HCT116 (cell line): ENCODE data around the gene WNT8B. TPM values are rescaled to one million over a fixed set of nuclear protein-coding genes. Genes with fewer than 3 reads are reported as not detected.
A peak's percentile ranks its signal among the peaks of the same experiment; 100 is the strongest.

ENCODE experiments used
- ATAC-seq: fragments of 200-7000 bp; cut with Tn5 transposase; 2 replicates; pipeline ENCODE4 v1.9.1; 2020; ENCODE audit warnings: mild to moderate bottlenecking, moderate library complexity
- BruUV-seq: library from RNA; stranded (reverse); fragments of 400-500 nt; replicated peaks from 2 replicates; lab custom pipeline; 2021; lab: Mats Ljungman, UMichigan
- CTCF ChIA-PET: fragments of 300-600 bp; sonication (Branson Sonifier 250); formaldehyde crosslinking; loops from one replicate; lab custom pipeline; 2021; ENCODE audit warnings: antibody characterized with exemption; lab: Charles Lee
- POLR2A ChIA-PET: fragments of 300-600, 350-600 bp; sonication (Branson Sonifier 250); formaldehyde crosslinking; loops from one replicate; lab custom pipeline; 2021; ENCODE audit warnings: antibody characterized with exemption; lab: Charles Lee
- RAD21 ChIA-PET, 2 experiments: fragments of 300-600 bp; sonication (Branson Sonifier 250); formaldehyde crosslinking; loops; one replicate each; lab custom pipeline; 2023; ENCODE audit warnings: low total read pairs in 2 of 2; ENCODE audit not compliant: uncharacterized antibody in 2 of 2, unreplicated experiment in 2 of 2, low non-redundant PET in 1 of 2; lab: Charles Lee
- DNase-seq: peaks from one replicate; pipeline ENCODE4 v3.0.0-alpha.2; 2010; ENCODE audit warnings: low read depth, low spot score
- H2AFZ ChIP-seq: fragments of 200-600 bp; shearing (Covaris generic), sonication (generic); 2 replicates; pipeline ENCODE4 v1.6.1; 2017; ENCODE audit warnings: low read depth, mixed run types, mixed read lengths, antibody characterized with exemption, low read length; ENCODE audit not compliant: poor library complexity, severe bottlenecking
- H3K27ac ChIP-seq: 2 replicates; pipeline ENCODE4 v1.5.1; 2012; ENCODE audit warnings: low read depth, low read length
- H3K27me3 ChIP-seq: fragments of 200-600 bp; sonication (generic); 2 replicates; pipeline ENCODE4 v1.6.1; 2016; ENCODE audit warnings: mixed run types, low read length, mixed read lengths; ENCODE audit not compliant: insufficient read depth
- H3K36me3 ChIP-seq, 2 experiments: fragments of 200-500 bp in 1 of 2; fragments of 200-600 bp in 1 of 2; sonication (Bioruptor generic) in 1 of 2; sonication (generic) in 1 of 2; 2 replicates each; pipeline versions ENCODE4 v1.5.1 to v1.6.1; 2014 to 2016; ENCODE audit warnings: low read length in 2 of 2, inconsistent platforms in 1 of 2, mixed read lengths in 1 of 2, mixed run types in 1 of 2; ENCODE audit not compliant: insufficient read depth in 2 of 2, control insufficient read depth in 1 of 2
- H3K4me1 ChIP-seq, 2 experiments: fragments of 200-600 bp in 1 of 2; sonication (generic) in 1 of 2; 2 replicates each; pipeline versions ENCODE4 v1.5.1 to v1.6.1; 2012 to 2017; ENCODE audit warnings: low read length in 2 of 2, inconsistent platforms in 1 of 2, mild to moderate bottlenecking in 1 of 2, mixed read lengths in 1 of 2, mixed run types in 1 of 2, moderate library complexity in 1 of 2; ENCODE audit not compliant: insufficient read depth in 2 of 2, control insufficient read depth in 1 of 2
- H3K4me2 ChIP-seq: fragments of 200-600 bp; sonication (generic); 2 replicates; pipeline ENCODE4 v1.6.1; 2017; ENCODE audit warnings: mixed run types, low read length, mixed read lengths
- H3K4me3 ChIP-seq, 2 experiments: fragments of 200-600 bp in 1 of 2; sonication (generic) in 1 of 2; replicated peaks in 1 of 2; 2 replicates each; pipeline ENCODE4 v1.5.1; 2011 to 2016; ENCODE audit warnings: low read length in 2 of 2, control low read depth in 1 of 2, low read depth in 1 of 2, mild to moderate bottlenecking in 1 of 2, mixed read lengths in 1 of 2, mixed run types in 1 of 2
- H3K79me2 ChIP-seq: fragments of 200-600 bp; sonication (generic); 2 replicates; pipeline ENCODE4 v1.6.1; 2017; ENCODE audit warnings: mild to moderate bottlenecking, mixed run types, low read length, moderate library complexity, mixed read lengths; ENCODE audit not compliant: insufficient read depth
- H3K9ac ChIP-seq: fragments of 200-600 bp; sonication (generic); 2 replicates; pipeline ENCODE4 v1.6.1; 2016; ENCODE audit warnings: low read length, mixed read lengths
- H3K9me2 ChIP-seq: fragments of 200-600 bp; sonication (generic), shearing (Covaris generic); 2 replicates; pipeline ENCODE4 v1.6.1; 2017; ENCODE audit warnings: mixed run types, mild to moderate bottlenecking, moderate library complexity; ENCODE audit not compliant: insufficient read depth
- H3K9me3 ChIP-seq, 2 experiments: fragments of 200-500 bp in 1 of 2; fragments of 200-600 bp in 1 of 2; sonication (Bioruptor generic) in 1 of 2; sonication (generic) in 1 of 2; 2 replicates each; pipeline ENCODE4 v1.6.1; 2014 to 2017; ENCODE audit warnings: low read length in 2 of 2, mixed read lengths in 2 of 2, inconsistent platforms in 1 of 2, low read depth in 1 of 2, mild to moderate bottlenecking in 1 of 2, mixed run types in 1 of 2, moderate library complexity in 1 of 2; ENCODE audit not compliant: control insufficient read depth in 1 of 2, insufficient read depth in 1 of 2
- H4K20me1 ChIP-seq: fragments of 200-600 bp; sonication (generic), shearing (Covaris generic); 2 replicates; pipeline ENCODE4 v1.6.1; 2017; ENCODE audit warnings: mixed run types, mild to moderate bottlenecking, moderate library complexity; ENCODE audit not compliant: insufficient read depth
- CBX3 ChIP-seq: IDR thresholded peaks from 2 replicates; pipeline ENCODE4 v1.6.1; 2012; ENCODE audit warnings: low read depth
- EZH2 ChIP-seq: fragments of 200-600 bp; sonication (generic); IDR thresholded peaks from 2 replicates; pipeline ENCODE4 v1.6.1; 2017; ENCODE audit warnings: antibody characterized with exemption, mixed run types
- FOSL1 ChIP-seq: IDR thresholded peaks from 2 replicates; pipeline ENCODE4 v1.6.1; 2012; ENCODE audit warnings: low read depth
- POLR2AphosphoS5 ChIP-seq: IDR thresholded peaks from 2 replicates; pipeline ENCODE4 v1.6.1; 2011; ENCODE audit warnings: mild to moderate bottlenecking, low read depth, low read length, moderate library complexity
- RAD21 ChIP-seq: IDR thresholded peaks from 2 replicates; pipeline ENCODE4 v1.6.1; 2012; ENCODE audit warnings: low read depth, mild to moderate bottlenecking
- TCF7L2 ChIP-seq: IDR thresholded peaks from 2 replicates; pipeline ENCODE4 v1.7.0; 2011; ENCODE audit warnings: borderline replicate concordance, inconsistent platforms; ENCODE audit not compliant: insufficient read depth, insufficient read length; ENCODE audit errors: extremely low read depth
- ZBTB33 ChIP-seq: IDR thresholded peaks from 2 replicates; pipeline ENCODE4 v1.6.1; 2011; ENCODE audit warnings: mild to moderate bottlenecking, low read length, moderate library complexity; ENCODE audit not compliant: insufficient replicate concordance; ENCODE audit errors: extremely low read depth
- ZFX ChIP-seq: fragments of 450-650 bp; IDR thresholded peaks from 2 replicates; pipeline ENCODE4 v1.6.1; 2017
- intact Hi-C: fragments of 100-400 bp; cut with micrococcal nuclease; formaldehyde crosslinking; loops from 2 replicates; pipeline ENCODE4 v1.10.0; 2022
- total RNA-seq: library from RNA; stranded (reverse); gene quantifications from one replicate; pipeline ENCODE4 v1.2.1, GENCODE V29; 2021; ENCODE audit not compliant: unreplicated experiment

The WNT8B gene
- total RNA-seq, 1 experiment from 2014 or later = not detected

DNA sequence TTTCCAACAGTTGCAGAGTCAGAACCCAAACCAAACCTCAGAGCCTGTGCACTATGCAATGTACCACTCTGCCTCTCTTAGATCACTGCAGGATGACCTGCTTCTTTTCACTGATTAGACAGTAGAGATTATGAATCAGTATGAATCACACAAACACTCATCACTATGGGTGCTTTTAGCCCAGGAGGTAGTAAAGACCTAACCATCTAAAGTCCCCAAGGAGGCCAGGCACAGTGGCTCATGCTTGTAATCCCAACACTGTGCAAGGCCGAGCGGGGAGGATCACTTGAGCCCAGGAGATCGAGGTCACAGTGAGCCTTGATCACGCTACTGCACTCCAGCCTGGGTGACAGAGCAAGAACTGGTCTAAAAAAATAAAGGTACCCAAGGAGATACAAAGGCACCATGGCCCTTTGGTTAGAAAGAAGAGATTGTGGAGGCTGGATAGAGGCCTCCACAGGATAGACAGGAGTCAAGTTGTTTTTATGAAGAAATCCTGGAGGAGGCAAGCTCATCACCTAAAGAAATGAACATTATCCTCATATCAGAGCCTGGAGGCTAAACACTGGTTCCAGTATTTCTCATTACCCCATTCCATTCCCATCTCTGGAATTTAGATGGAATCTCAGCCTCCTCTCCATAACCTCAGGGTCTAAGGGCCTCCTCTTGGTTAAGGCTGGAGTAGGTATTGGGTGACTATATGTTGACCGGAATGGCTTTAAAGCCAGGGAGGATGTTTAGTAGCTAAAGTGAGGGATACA lies 44.0 kb downstream of the WNT8B start:
- ATAC-seq (no peak), DNase-seq (no peak)
- Histone ChIP-seq H3K27me3 (no peaks in the 10 kb centered on the region), H3K9me2 (no peaks in the 10 kb centered on the region), H3K4me2 (no peak overlapping the region), H3K79me2 (no peaks in the 10 kb centered on the region), H4K20me1 (no peaks in the 10 kb centered on the region), H3K4me1 (peaks cover 0 to 4% of the 10 kb centered on the region in 2 experiments; a peak in 1 of 4 replicates), H3K4me3 (no peak overlapping the region), H3K9me3 (no peaks in the 10 kb centered on the region), H2AFZ (no peak overlapping the region), H3K27ac (no peak overlapping the region), H3K9ac (no peak overlapping the region), H3K36me3 (peaks cover 19 to 33% of the 10 kb centered on the region in 2 experiments; a peak in 3 of 4 replicates)
- ChIA-PET POLR2A (no interaction called here), RAD21 (no interaction called here), CTCF (interaction anchor here (1.9 to 2.7 kb wide), 3 partner anchors 12 to 162 kb away, joined by 7 to 30 read pairs (median 27); no protein-coding TSS in a partner anchor)
- BruUV-seq = no TSS peak
- TF ChIP-seq FOSL1 (0 out of 2 replicates have a peak, but pooled peaks have one; percentile 31), EZH2 (no peak), ZFX (no peak), POLR2AphosphoS5 (no peak), CBX3 (no peak), RAD21 (no peak), ZBTB33 (no peak), TCF7L2 (no peak)
- intact Hi-C loops = no loop called here
